Left ventricle myocardium inferior (tissue), 1 donor: ENCODE data around the gene TIMP2. TPM values are rescaled to one million over a fixed set of nuclear protein-coding genes. Genes with fewer than 3 reads are reported as not detected.
A peak's percentile ranks its signal among the peaks of the same experiment; 100 is the strongest.

Experiments used
- DNase-seq: peaks from one replicate; pipeline ENCODE4 v3.0.0-alpha.2; 2020
- H3K27ac ChIP-seq: fragments of 200-600 bp; replicated peaks from 2 replicates; pipeline ENCODE4 v1.8.0; 2021
- H3K27me3 ChIP-seq: fragments of 200-600 bp; 2 replicates; pipeline ENCODE4 v1.8.0; 2021; ENCODE audit warnings: low read depth
- H3K36me3 ChIP-seq: fragments of 200-600 bp; 2 replicates; pipeline ENCODE4 v1.8.0; 2021
- H3K4me1 ChIP-seq: fragments of 200-600 bp; 2 replicates; pipeline ENCODE4 v1.8.0; 2021
- H3K4me3 ChIP-seq: fragments of 200-600 bp; 2 replicates; pipeline ENCODE4 v1.8.0; 2021; ENCODE audit warnings: mild to moderate bottlenecking, moderate library complexity
- H3K9me3 ChIP-seq: fragments of 200-600 bp; replicated peaks from 2 replicates; pipeline ENCODE4 v1.8.0; 2021
- intact Hi-C: fragments of 100-400 bp; cut with micrococcal nuclease; formaldehyde crosslinking; loops from one replicate; pipeline ENCODE4 v1.11.0; 2022
- total RNA-seq: library from RNA; stranded (reverse); fragmentation: NEBNext Ultra II Directional; extraction: Animal tissue kit (Norgen Biotek cat#: 25700); gene quantifications from one replicate; pipeline ENCODE4 v1.2.1, GENCODE V29; 2021
- TF ChIP-seq, protein P1 (sequence below): fragments of 200-600 bp; IDR thresholded peaks from 2 replicates; pipeline ENCODE4 v1.8.0; 2021; ENCODE audit warnings: antibody characterized with exemption, mild to moderate bottlenecking, borderline replicate concordance
- donor health status: DM: no; HTN: yes; CAD: no; lungs with severe emphysema.

TIMP2 gene
- total RNA-seq, 1 donor from 2014 or later: 91.8 TPM

GRCh38 chr17:78839235-78839761, 85.9 kb downstream of the TIMP2 start:
- Histone ChIP-seq H3K36me3 (peaks cover 32% of the 10 kb centered on the region), H3K4me3 (peak overlapping the region; percentile 97), H3K9me3 (no peaks in the 10 kb centered on the region), H3K4me1 (peaks cover 31% of the 10 kb centered on the region), H3K27ac (peak overlapping the region; percentile 98), H3K27me3 (no peaks in the 10 kb centered on the region)
- no peak for DNase-seq
- TF ChIP-seq, protein P1, sequence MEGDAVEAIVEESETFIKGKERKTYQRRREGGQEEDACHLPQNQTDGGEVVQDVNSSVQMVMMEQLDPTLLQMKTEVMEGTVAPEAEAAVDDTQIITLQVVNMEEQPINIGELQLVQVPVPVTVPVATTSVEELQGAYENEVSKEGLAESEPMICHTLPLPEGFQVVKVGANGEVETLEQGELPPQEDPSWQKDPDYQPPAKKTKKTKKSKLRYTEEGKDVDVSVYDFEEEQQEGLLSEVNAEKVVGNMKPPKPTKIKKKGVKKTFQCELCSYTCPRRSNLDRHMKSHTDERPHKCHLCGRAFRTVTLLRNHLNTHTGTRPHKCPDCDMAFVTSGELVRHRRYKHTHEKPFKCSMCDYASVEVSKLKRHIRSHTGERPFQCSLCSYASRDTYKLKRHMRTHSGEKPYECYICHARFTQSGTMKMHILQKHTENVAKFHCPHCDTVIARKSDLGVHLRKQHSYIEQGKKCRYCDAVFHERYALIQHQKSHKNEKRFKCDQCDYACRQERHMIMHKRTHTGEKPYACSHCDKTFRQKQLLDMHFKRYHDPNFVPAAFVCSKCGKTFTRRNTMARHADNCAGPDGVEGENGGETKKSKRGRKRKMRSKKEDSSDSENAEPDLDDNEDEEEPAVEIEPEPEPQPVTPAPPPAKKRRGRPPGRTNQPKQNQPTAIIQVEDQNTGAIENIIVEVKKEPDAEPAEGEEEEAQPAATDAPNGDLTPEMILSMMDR: no peak
- intact Hi-C loops: no loop called here

GRCh38 chr17:78838574-78839005, 86.6 kb downstream of the TIMP2 start:
- DNase-seq: no peak

GRCh38 chr17:78836420-78837021, 88.7 kb downstream of the TIMP2 start:
- no peaks in the 10 kb centered on the region for H3K9me3 ChIP-seq
- no peak overlapping the region for H3K4me3 ChIP-seq
- no peak for DNase-seq
- intact Hi-C loops: no loop called here
- H3K36me3 ChIP-seq: peaks cover 60% of the 10 kb centered on the region
- no peaks in the 10 kb centered on the region for H3K27me3 ChIP-seq
- H3K27ac ChIP-seq: no peak overlapping the region
- TF ChIP-seq, protein P1: no peak
- H3K4me1 ChIP-seq: peaks cover 29% of the 10 kb centered on the region

More at GRCh38 chr17:78838574-78839005, 86.6 kb downstream of the TIMP2 start:
- Histone ChIP-seq H3K4me1 (peaks cover 31% of the 10 kb centered on the region), H3K9me3 (no peaks in the 10 kb centered on the region), H3K27me3 (no peaks in the 10 kb centered on the region), H3K27ac (no peak overlapping the region), H3K4me3 (peak overlapping the region; percentile 97), H3K36me3 (peaks cover 39% of the 10 kb centered on the region)
- intact Hi-C loops: no loop called here
- TF ChIP-seq, protein P1: no peak

DNA sequence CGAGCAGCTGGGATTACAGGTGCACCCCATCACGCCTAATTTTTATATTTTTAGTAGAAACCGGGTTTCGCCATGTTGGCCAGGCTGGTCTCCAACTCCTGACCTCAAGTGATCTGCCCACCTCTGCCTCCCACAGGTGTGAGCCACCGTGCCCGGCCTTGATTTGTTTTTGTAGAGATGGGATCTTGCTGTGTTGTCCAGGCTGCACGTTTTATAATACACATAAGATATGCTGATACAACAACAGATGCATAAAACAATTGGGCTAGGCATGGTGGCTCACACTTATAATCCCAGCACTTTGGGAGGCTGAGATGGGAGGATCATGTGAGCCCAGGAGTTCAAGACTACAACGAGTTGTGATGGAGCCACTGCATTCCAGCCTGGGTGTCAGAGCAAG, 90.6 kb downstream of the TIMP2 start:
- TF ChIP-seq, protein P1: no peak
- Histone ChIP-seq H3K36me3 (peaks cover 79% of the 10 kb centered on the region), H3K4me3 (no peak overlapping the region), H3K27ac (no peak overlapping the region), H3K9me3 (no peaks in the 10 kb centered on the region), H3K27me3 (no peaks in the 10 kb centered on the region), H3K4me1 (peaks cover 12% of the 10 kb centered on the region)
- DNase-seq: no peak
- intact Hi-C loops: no loop called here

GRCh38 chr17:78832541-78832810, 92.7 kb downstream of the TIMP2 start:
- intact Hi-C loops: no loop called here
- H3K27ac ChIP-seq: no peak overlapping the region
- H3K4me3 ChIP-seq: no peak overlapping the region
- no peak for DNase-seq
- TF ChIP-seq, protein P1: no peak
- peaks cover 93% of the 10 kb centered on the region for H3K36me3 ChIP-seq
- H3K9me3 ChIP-seq: no peaks in the 10 kb centered on the region
- no peaks in the 10 kb centered on the region for H3K27me3 ChIP-seq
- no peaks in the 10 kb centered on the region for H3K4me1 ChIP-seq
